Erythroblast (primary cell): ENCODE measurements around the gene FAH.

ENCODE experiments used
- GATA1 ChIP-seq: IDR thresholded peaks from 2 replicates; pipeline ENCODE4 v1.6.1; 2011; ENCODE audit warnings: low read depth, mild to moderate bottlenecking, control low read depth, low read length, moderate library complexity
- POLR2A ChIP-seq: IDR thresholded peaks from 2 replicates; pipeline ENCODE4 v1.6.1; 2011; ENCODE audit warnings: mild to moderate bottlenecking, low read length

DNA sequence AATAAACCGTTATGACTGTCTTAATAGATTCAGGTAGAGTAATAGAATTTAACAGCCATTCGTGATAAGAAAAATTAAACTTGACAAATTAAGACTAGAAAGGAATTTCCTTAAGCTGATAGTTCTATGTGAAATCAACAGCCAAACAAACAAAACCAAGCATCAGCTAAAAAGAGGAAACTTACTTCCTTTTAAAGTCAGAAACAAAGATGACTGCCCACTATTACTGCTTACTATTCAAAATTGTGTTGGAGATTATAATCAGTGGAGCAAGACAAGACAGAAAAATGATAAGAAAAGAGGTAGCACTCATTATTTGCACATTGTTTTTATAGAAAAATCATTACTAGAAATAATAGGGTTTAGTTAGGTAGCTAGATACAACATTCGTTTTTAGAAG lies 13.8 kb upstream of the FAH start:
- no peak for TF ChIP-seq POLR2A
- TF ChIP-seq GATA1: no peak
